AG04450 (cell line): Measurements from ENCODE around the gene SELENOS. TPM values are rescaled to one million over a fixed set of nuclear protein-coding genes. Genes with fewer than 3 reads are reported as not detected.

Experiments
- CTCF ChIA-PET: fragments of 300-600, 350-600 bp; formaldehyde crosslinking; extraction: SDS; loops from one replicate; lab custom pipeline; 2022; ENCODE audit warnings: antibody characterized with exemption, inconsistent platforms; lab: Charles Lee
- POLR2A ChIA-PET: fragments of 350-600 bp; formaldehyde crosslinking; extraction: SDS; loops from one replicate; lab custom pipeline; 2021; ENCODE audit warnings: antibody characterized with exemption, inconsistent platforms; lab: Yijun Ruan, JAX
- DNase-seq: peaks from one replicate; pipeline ENCODE4 v3.0.0-alpha.2; 2011; ENCODE audit warnings: low read depth, low spot score
- H3K27ac ChIP-seq: one replicate; pipeline ENCODE4 v1.5.1; 2012; ENCODE audit warnings: low read depth, low read length, control low read depth
- H3K27me3 ChIP-seq: one replicate; pipeline ENCODE4 v1.6.0; 2012; ENCODE audit warnings: low read length; ENCODE audit not compliant: control insufficient read depth, insufficient read depth
- H3K4me3 ChIP-seq: 2 replicates; pipeline ENCODE4 v1.5.1; 2011; ENCODE audit warnings: mild to moderate bottlenecking, low read depth, low read length, control low read depth
- H3K9me3 ChIP-seq: 2 replicates; pipeline ENCODE4 v1.5.1; 2012; ENCODE audit warnings: low read length; ENCODE audit not compliant: control insufficient read depth, insufficient read depth
- polyA plus RNA-seq: library from polyadenylated mRNA; depleted of rRNA; stranded (reverse); fragments of >200 nt; gene quantifications from 2 replicates; pipeline ENCODE4 v1.2.3, GENCODE V29; 2011
- TF ChIP-seq, protein P1 (sequence below): IDR thresholded peaks from 2 replicates; pipeline ENCODE4 v1.5.1; 2011; ENCODE audit warnings: low read depth, low read length, control low read depth, inconsistent platforms

Gene SELENOS
- polyA plus RNA-seq, 1 experiment = 100 TPM

DNA sequence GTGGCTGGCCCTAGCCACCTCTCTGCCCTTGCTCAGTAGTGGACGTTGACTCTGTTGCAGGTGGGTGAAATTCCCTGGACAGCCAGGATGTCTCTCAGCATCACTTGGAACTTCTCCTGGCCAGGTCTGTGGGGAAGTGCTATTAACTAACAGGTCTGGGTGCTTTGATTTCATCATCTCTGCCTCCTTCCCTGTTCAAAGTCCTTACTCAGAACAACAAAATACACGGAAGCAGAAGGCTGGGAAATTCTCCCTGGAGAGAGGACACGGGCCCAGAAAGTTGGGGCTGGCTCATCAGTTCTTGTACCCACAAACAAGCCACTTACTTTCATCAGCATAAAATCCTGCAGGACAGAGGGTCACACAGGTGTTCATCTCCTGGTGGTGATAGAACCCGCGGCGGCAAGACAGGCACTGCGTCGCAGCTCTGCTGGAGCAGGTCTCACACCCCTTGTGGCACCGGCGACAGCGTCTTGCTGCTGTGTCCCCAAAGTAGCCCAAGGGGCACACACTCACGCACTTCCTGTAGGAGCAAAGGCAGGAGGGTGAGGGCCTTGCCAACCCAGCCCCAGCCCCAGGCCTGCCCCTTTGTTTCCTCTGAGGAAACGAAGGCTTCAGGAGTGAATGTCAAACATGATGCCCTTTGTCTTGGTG is 47.4 kb upstream of the SELENOS start:
- ChIA-PET CTCF (no interaction called here), POLR2A (no interaction called here)
- no peak overlapping the region for H3K27ac ChIP-seq
- H3K27me3 ChIP-seq = peaks cover 24% of the 10 kb centered on the region
- TF ChIP-seq, protein P1, sequence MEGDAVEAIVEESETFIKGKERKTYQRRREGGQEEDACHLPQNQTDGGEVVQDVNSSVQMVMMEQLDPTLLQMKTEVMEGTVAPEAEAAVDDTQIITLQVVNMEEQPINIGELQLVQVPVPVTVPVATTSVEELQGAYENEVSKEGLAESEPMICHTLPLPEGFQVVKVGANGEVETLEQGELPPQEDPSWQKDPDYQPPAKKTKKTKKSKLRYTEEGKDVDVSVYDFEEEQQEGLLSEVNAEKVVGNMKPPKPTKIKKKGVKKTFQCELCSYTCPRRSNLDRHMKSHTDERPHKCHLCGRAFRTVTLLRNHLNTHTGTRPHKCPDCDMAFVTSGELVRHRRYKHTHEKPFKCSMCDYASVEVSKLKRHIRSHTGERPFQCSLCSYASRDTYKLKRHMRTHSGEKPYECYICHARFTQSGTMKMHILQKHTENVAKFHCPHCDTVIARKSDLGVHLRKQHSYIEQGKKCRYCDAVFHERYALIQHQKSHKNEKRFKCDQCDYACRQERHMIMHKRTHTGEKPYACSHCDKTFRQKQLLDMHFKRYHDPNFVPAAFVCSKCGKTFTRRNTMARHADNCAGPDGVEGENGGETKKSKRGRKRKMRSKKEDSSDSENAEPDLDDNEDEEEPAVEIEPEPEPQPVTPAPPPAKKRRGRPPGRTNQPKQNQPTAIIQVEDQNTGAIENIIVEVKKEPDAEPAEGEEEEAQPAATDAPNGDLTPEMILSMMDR = no peak
- DNase-seq = no peak
- H3K4me3 ChIP-seq = no peak overlapping the region
- H3K9me3 ChIP-seq = no peaks in the 10 kb centered on the region; the same call in 1 of the 2 replicates

DNA sequence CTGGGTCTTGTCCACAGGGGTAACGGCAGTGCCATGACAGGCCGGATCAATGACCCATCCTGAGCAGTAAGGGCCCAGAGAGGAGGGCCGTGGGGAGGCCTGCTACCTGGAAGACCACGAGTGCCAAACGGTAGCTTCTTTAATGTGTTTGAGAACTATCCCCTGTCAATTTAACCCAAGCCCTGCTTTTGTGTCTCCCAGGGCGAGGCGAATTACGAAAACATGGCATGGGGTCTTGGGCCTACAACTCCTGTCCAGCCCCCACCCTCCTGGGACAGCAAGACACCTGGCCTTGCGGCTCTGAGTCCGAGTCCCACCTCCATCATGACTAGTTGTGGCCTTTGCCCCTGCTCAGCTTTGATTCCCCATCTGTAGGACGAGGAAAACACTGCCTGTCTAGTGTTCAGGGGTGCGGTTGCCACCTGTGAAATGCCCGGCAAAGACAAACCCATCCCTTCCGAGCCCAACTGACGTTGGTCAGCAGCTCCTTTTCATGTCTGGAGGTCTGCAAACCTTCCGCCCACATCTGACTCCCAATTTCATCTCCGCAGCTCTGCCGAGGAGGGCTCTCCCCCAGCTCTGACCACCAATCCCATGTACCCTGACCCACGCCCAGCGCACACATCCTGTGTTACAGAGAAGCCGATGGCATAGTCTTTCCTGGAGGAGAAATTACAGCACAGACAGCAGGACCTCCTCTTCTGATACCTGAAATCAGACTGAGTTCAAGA is 46.7 kb upstream of the SELENOS start:
- H3K27me3 ChIP-seq = peaks cover 27% of the 10 kb centered on the region
- TF ChIP-seq, protein P1 = no peak
- no peak for DNase-seq

DNA sequence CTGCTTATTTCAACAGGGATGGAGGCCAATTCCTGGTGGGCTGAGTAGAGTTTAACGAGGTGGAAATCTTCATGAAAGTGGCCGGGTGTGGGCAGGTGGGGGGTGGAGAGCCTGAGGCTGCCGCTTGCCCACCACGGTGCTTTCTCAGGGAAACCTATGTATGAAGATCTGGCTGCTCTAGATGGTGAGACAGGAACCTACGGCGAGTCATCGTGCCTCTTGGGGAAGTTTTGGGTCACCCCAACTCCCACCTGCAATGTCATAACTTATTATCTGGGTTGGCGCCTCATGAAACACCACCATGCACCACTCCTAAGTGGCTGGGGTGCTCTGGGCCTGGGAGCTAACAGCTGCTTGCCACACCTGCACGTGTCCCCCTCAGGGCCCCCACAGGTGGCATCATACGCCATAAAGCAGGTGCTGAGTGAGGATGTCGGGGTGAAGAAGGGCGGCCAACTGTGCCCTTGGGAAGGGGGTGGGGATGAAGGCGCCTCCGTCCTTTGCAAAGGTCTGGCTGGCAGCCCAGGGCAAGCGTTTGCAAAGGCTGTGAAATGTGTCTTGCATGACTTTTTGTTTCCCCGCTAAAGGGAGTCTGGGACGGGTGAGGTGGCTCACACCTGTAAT is 45.7 kb upstream of the SELENOS start:
- H3K27ac ChIP-seq = no peak overlapping the region
- POLR2A ChIA-PET = no interaction called here
- CTCF ChIA-PET = interaction anchor here (1.2 to 1.4 kb wide), 2 partner anchors 23 to 53 kb away, joined by 3 to 7 read pairs; no protein-coding TSS in a partner anchor
- H3K4me3 ChIP-seq = no peak overlapping the region
- no peak for DNase-seq
- peaks cover 29% of the 10 kb centered on the region for H3K27me3 ChIP-seq
- TF ChIP-seq, protein P1 = no peak
- no peaks in the 10 kb centered on the region; the same call in 1 of the 2 replicates for H3K9me3 ChIP-seq

More for the DNA sequence above, 46.7 kb upstream of the SELENOS start:
- Histone ChIP-seq H3K4me3 (no peak overlapping the region), H3K9me3 (no peaks in the 10 kb centered on the region; the same call in 1 of the 2 replicates), H3K27ac (no peak overlapping the region)
- POLR2A ChIA-PET = no interaction called here
- CTCF ChIA-PET = interaction anchor here (1.2 kb wide), 1 partner anchor 24 kb away, joined by 7 read pairs; no protein-coding TSS in a partner anchor

DNA sequence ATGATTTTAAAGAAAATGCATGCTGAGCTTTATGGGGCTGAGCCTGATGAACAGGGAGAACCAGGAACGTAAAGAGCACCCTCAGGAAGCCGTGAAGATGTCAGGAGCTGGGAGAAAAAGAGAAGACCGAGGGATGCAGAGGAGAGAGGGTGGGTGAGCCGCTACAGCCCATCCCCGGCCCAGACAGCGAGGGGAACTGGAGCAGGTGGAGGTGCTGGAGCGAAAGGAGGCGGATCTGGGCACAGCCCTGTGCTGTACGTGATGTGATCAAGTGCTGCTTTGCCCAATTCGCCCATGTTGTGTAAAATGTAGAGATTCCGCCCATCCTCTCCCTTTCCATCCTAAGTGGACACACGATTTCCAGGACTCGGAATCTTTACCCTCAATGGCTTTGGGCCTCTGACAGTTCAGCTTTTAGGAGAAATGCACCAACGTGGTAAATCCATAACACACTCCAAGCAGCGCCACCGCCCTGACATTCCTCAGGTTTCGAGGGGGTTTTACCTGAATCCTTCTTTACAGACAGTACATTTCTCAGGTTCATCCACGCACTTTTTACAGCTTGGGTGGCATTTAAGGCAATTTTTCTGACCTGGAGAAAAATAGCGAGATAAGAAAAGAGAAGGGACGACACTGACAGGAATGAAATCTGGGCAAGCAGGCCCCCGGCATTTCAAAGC is 44.9 kb upstream of the SELENOS start:
- peaks cover 31% of the 10 kb centered on the region for H3K27me3 ChIP-seq
- CTCF ChIA-PET = interaction anchor here (1.4 kb wide), 1 partner anchor 54 kb away, joined by 3 read pairs; no protein-coding TSS in a partner anchor
- TF ChIP-seq, protein P1 = no peak
- H3K27ac ChIP-seq = no peak overlapping the region
- POLR2A ChIA-PET = no interaction called here
- no peaks in the 10 kb centered on the region; the same call in 1 of the 2 replicates for H3K9me3 ChIP-seq
- no peak for DNase-seq
- no peak overlapping the region for H3K4me3 ChIP-seq
